Chondrocyte (in vitro differentiated cells): Measurements from ENCODE around the gene WIZ. TPM values are rescaled to one million over a fixed set of nuclear protein-coding genes. Genes with fewer than 3 reads are reported as not detected.

ENCODE experiments used
- DNase-seq: peaks from one replicate; pipeline ENCODE4 v3.0.0; 2021; ENCODE audit warnings: mixed read lengths, low spot score
- H3K27ac Mint-ChIP-seq: one replicate; pipeline ENCODE4 v1.8.0; 2021; ENCODE audit warnings: mild to moderate bottlenecking, moderate library complexity, mixed read lengths; ENCODE audit not compliant: unreplicated experiment
- H3K27me3 Mint-ChIP-seq: 2 replicates; pipeline ENCODE4 v1.8.0; 2021; ENCODE audit warnings: low read depth, mixed read lengths
- H3K36me3 Mint-ChIP-seq: 2 replicates; pipeline ENCODE4 v1.8.0; 2021; ENCODE audit warnings: low read depth, mixed read lengths
- H3K4me1 Mint-ChIP-seq: 2 replicates; pipeline ENCODE4 v1.8.0; 2021; ENCODE audit warnings: low read depth, mild to moderate bottlenecking, mixed read lengths
- H3K4me3 Mint-ChIP-seq: one replicate; pipeline ENCODE4 v1.8.0; 2021; ENCODE audit warnings: mild to moderate bottlenecking, moderate library complexity, mixed read lengths; ENCODE audit not compliant: unreplicated experiment
- H3K9me3 Mint-ChIP-seq: 2 replicates; pipeline ENCODE4 v1.8.0; 2021; ENCODE audit warnings: low read depth, mixed read lengths
- CTCF ChIP-seq: fragments of 200-600 bp; sonication (generic); IDR thresholded peaks from 2 replicates; pipeline ENCODE4 v1.5.0; 2021; ENCODE audit warnings: antibody characterized with exemption, mild to moderate bottlenecking, moderate library complexity
- total RNA-seq: library from RNA; stranded (reverse); gene quantifications from 3 replicates; pipeline ENCODE4 v1.2.1, GENCODE V29; 2021

WIZ gene
- total RNA-seq, 1 donor from 2014 or later, result 52.4 TPM

- Mint-ChIP-seq H3K4me1 (peaks cover 9% of the 10 kb centered on the region), H3K27me3 (no peaks in the 10 kb centered on the region), H3K4me3 (no peak overlapping the region), H3K36me3 (peaks cover 26% of the 10 kb centered on the region), H3K9me3 (no peaks in the 10 kb centered on the region), H3K27ac (no peak overlapping the region)
- DNase-seq, result no peak
- no peak for TF ChIP-seq CTCF
Measured at GRCh38 chr19:15424121-15424520, 25.6 kb downstream of the WIZ start.

DNA sequence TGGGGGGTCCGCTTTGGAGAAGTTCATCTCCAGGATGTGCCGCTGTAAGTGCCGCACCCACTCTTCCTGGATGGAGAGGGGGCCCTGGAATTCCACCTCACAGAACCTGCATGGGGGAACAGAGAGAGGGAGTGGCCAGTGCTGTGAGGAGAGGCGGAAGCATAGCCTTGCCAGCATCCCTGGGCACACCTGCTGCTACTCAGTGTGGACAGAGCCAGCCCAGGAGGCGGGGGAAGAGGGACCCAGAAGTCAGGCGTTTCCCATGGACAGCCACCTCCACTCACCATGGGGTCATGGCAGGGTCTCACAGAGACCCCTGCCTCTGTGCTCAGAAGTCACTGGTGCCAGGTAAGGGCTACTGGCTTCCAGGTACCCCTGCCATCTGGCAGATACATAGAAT, 26.6 kb downstream of the WIZ start:
- TF ChIP-seq CTCF, result no peak
- peaks cover 9% of the 10 kb centered on the region for H3K4me1 Mint-ChIP-seq
- DNase-seq, result no peak
- H3K36me3 Mint-ChIP-seq, result peaks cover 26% of the 10 kb centered on the region
- no peak overlapping the region for H3K4me3 Mint-ChIP-seq
- no peaks in the 10 kb centered on the region for H3K9me3 Mint-ChIP-seq
- H3K27ac Mint-ChIP-seq, result no peak overlapping the region
- H3K27me3 Mint-ChIP-seq, result no peaks in the 10 kb centered on the region

DNA sequence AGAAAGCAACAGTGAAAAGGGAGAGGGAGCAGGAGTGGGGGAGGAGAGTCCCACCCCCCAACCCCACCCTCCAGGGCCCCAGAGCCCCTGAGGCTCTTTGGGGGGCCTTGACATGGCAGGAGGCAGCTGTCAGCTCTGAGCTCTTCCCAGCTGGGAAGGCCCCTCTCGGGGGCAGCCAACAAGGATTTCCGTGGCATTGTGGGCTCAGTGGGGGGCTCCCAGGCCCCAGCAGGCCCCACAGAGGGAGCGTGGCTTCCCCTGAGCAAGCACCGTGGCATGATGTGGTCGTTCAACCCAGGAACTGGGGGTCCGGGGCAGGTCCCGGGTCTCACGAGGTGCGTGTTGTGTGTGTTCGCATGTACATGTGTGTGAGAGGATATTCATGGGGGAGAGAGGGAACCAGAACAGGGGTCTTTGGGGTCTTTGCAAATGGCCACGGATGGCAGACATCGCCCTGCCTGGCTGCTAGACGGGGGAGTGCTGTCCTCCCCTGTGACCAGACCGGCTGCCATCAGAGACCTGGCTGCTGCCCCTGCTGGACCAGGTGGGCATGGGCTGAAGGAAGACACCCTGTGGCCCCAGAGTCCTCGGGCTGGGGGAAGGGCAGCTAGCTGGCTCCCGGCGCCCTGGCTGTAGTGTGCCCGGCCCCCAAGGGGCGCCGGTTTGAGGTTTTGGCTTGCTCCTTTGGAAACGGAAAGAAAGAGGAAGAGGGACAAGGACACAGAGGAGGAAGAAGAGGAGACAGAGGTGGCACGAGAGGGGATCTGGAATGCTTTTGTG, 27.3 kb downstream of the WIZ start:
- Mint-ChIP-seq H3K4me3 (no peak overlapping the region), H3K4me1 (peaks cover 12% of the 10 kb centered on the region), H3K36me3 (peaks cover 26% of the 10 kb centered on the region), H3K9me3 (no peaks in the 10 kb centered on the region), H3K27me3 (no peaks in the 10 kb centered on the region), H3K27ac (no peak overlapping the region)
- TF ChIP-seq CTCF, result no peak
- DNase-seq, result no peak

DNA sequence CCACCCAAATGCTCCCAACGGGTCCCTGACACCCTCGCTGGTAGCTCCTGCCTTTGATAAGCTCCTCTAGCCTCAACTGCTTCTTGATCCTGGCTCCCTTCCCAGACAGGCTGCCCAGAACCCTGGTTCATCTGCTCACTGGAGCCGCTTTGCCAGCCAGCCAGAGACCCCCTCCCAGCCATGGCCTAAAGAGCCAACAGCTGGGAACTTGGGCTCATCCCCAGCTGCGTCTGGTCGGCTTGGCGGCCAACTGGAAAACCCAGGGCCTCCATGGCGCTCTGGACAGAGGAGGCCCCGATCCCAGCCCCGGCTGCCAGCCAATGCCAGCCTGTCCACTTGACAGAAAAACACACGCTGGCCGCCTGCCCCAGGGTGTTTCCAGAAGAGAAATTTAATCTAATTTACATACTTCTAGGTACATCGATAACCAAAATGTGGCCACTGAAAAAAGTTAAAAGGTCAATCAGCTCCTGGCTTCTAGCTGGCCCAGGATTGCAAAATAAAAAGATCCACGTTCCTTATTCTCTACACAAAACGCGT, 28.0 kb downstream of the WIZ start:
- Mint-ChIP-seq H3K36me3 (peaks cover 20% of the 10 kb centered on the region), H3K4me1 (peaks cover 19% of the 10 kb centered on the region), H3K9me3 (no peaks in the 10 kb centered on the region), H3K27ac (no peak overlapping the region), H3K4me3 (no peak overlapping the region), H3K27me3 (no peaks in the 10 kb centered on the region)
- no peak for DNase-seq
- no peak for TF ChIP-seq CTCF

DNA sequence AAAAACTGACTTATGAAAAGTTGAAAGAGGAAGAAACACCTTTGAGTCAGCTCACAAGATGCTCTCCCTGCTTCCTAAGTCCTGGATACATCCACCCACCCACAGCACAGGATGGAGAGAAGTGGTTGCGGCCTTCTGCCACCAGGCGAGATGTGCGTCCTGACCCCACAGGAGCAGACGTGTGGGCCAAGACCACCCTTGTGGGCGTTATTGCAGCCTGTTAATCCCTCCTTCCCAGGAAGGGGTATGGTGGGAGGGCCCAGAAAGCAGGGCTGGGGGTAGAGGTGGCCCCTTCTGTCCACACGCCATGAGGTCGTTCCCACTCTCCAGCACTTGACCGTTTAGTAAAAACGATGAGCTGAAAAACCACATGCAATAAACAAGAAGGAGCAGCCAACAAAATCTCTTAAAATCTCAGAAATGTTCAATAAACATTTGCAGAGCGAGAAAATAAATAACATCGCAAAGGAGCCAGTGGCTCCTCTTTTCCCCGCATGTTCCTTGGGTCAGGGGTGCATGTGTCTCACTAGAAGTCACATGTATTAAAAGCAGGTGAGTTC, 28.5 kb downstream of the WIZ start:
- no peak for DNase-seq
- no peak overlapping the region for H3K4me3 Mint-ChIP-seq
- TF ChIP-seq CTCF, result no peak

More for the DNA sequence above, 28.5 kb downstream of the WIZ start:
- Mint-ChIP-seq H3K9me3 (no peaks in the 10 kb centered on the region), H3K27me3 (no peaks in the 10 kb centered on the region), H3K4me1 (peaks cover 25% of the 10 kb centered on the region), H3K27ac (no peak overlapping the region), H3K36me3 (peaks cover 18% of the 10 kb centered on the region)
